ENCODE measurements around the gene PHF21B.

PHF21B gene

GRCh38 chr22:44994399-44995104 is 15.3 kb downstream of the PHF21B start:
- DNase-seq (ENCODE audit: low read depth), result no peak
- H3K4me3 ChIP-seq (ENCODE audit: low read depth, low read length), result no peak overlapping the region
- no peak for TF ChIP-seq CTCF (IDR thresholded peaks at IDR 0.05; ENCODE audit: low read depth, low read length, missing control alignments)

GRCh38 chr22:44992166-44992565 is 17.6 kb downstream of the PHF21B start:
- no peak for DNase-seq (ENCODE audit: low read depth)
- no peak overlapping the region for H3K4me3 ChIP-seq (ENCODE audit: low read depth, low read length)
- no peak for TF ChIP-seq CTCF (IDR thresholded peaks at IDR 0.05; ENCODE audit: low read depth, low read length, missing control alignments)

GRCh38 chr22:44991218-44991617 is 18.6 kb downstream of the PHF21B start:
- TF ChIP-seq CTCF (IDR thresholded peaks at IDR 0.05; ENCODE audit: low read depth, low read length, missing control alignments), result no peak

GRCh38 chr22:44990810-44991209 is 19.0 kb downstream of the PHF21B start:
- TF ChIP-seq CTCF (IDR thresholded peaks at IDR 0.05; ENCODE audit: low read depth, low read length, missing control alignments), result no peak
- DNase-seq (ENCODE audit: low read depth), result no peak
- no peak overlapping the region for H3K4me3 ChIP-seq (ENCODE audit: low read depth, low read length)

More at GRCh38 chr22:44991218-44991617, 18.6 kb downstream of the PHF21B start:
- no peak for DNase-seq (ENCODE audit: low read depth)
- no peak overlapping the region for H3K4me3 ChIP-seq (ENCODE audit: low read depth, low read length)

- DNase-seq (ENCODE audit: low read depth), result no peak
- TF ChIP-seq CTCF (IDR thresholded peaks at IDR 0.05; ENCODE audit: low read depth, low read length, missing control alignments), result no peak
- H3K4me3 ChIP-seq (ENCODE audit: low read depth, low read length), result no peak overlapping the region
Observed at GRCh38 chr22:44990328-44990727, 19.5 kb downstream of the PHF21B start.

- H3K4me3 ChIP-seq (ENCODE audit: low read depth, low read length), result no peak overlapping the region
- no peak for DNase-seq (ENCODE audit: low read depth)
- no peak for TF ChIP-seq CTCF (IDR thresholded peaks at IDR 0.05; ENCODE audit: low read depth, low read length, missing control alignments)
Observed at GRCh38 chr22:44988671-44989070, 21.1 kb downstream of the PHF21B start.

GRCh38 chr22:44986926-44987325 is 22.9 kb downstream of the PHF21B start:
- no peak overlapping the region for H3K4me3 ChIP-seq (ENCODE audit: low read depth, low read length)
- TF ChIP-seq CTCF (IDR thresholded peaks at IDR 0.05; ENCODE audit: low read depth, low read length, missing control alignments), result no peak
- no peak for DNase-seq (ENCODE audit: low read depth)
